Ectodermal cell (in vitro differentiated cells): ENCODE measurements around the gene HSPA9.

ENCODE experiments used
- H3K27ac ChIP-seq: 2 replicates; pipeline ENCODE4 v1.7.0; 2013; ENCODE audit warnings: mild to moderate bottlenecking, low read depth, low read length; ENCODE audit not compliant: insufficient read depth, poor library complexity, severe bottlenecking
- H3K27me3 ChIP-seq: 2 replicates; pipeline ENCODE4 v1.7.0; 2013; ENCODE audit warnings: mild to moderate bottlenecking, low read length; ENCODE audit not compliant: insufficient read depth, control insufficient read depth, poor library complexity, severe bottlenecking
- H3K36me3 ChIP-seq: one replicate; pipeline ENCODE4 v1.7.0; 2013; ENCODE audit warnings: low read length; ENCODE audit not compliant: control insufficient read depth, insufficient read depth
- H3K4me1 ChIP-seq: one replicate; pipeline ENCODE4 v1.7.0; 2013; ENCODE audit warnings: low read length; ENCODE audit not compliant: control insufficient read depth, insufficient read depth
- H3K4me3 ChIP-seq: 2 replicates; pipeline ENCODE4 v1.7.0; 2013; ENCODE audit warnings: low read depth, low read length, control low read depth; ENCODE audit not compliant: insufficient read depth
- H3K9me3 ChIP-seq: 2 replicates; pipeline ENCODE4 v1.7.0; 2013; ENCODE audit warnings: mild to moderate bottlenecking, low read length, moderate library complexity; ENCODE audit not compliant: control insufficient read depth
- WGBS, 2 experiments: methylation state at CpG; one replicate each; pipeline ENCODE4 v1.1.7; 2013; ENCODE audit warnings: missing lambda C conversion rate in 2 of 2; 5-methylcytosine and 5-hydroxymethylcytosine counted together

The HSPA9 gene

DNA sequence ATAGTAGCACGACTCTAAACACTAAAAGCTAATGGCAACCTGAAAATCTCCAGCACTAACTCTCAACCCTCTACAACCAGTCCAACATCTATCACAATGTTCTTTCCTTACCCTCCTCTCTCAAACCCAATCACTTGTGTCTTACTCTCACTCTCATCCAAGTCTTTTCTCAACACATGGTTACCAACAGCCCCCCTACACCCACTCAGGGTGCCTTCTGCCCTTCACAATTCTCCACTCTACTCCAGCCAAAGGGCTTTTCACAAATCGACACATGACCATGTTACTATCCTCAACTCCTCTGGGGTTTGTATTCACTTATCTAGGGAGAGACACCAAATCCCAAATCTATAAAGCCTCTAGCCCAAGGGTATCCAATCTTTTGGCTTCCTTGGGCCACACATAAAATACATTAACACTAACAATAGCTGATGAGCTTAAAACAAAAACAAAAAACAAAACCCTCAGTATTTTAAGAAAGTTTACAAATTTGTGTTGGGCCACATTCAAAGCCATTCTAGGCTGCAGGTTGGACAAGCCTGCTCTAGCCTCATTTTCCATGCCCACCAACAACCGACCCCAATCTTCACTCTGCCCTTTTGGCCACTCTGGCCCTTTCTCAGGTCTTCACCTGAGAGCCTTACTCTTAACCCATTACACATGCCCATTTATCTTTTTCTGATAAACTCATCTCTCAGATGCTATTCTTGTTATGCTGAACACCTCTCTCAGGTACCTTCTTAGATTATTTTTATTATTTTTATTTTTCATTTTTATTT lies 11.7 kb downstream of the HSPA9 start:
- no peak overlapping the region for H3K4me3 ChIP-seq
- no peaks in the 10 kb centered on the region for H3K9me3 ChIP-seq
- no peak overlapping the region for H3K27ac ChIP-seq
- WGBS, 2 experiments, result 95 to 97% methylated on average over 3 of the region's 3 CpGs
- H3K27me3 ChIP-seq, result no peaks in the 10 kb centered on the region
- H3K4me1 ChIP-seq, result no peaks in the 10 kb centered on the region
- H3K36me3 ChIP-seq, result peaks cover 69% of the 10 kb centered on the region

DNA sequence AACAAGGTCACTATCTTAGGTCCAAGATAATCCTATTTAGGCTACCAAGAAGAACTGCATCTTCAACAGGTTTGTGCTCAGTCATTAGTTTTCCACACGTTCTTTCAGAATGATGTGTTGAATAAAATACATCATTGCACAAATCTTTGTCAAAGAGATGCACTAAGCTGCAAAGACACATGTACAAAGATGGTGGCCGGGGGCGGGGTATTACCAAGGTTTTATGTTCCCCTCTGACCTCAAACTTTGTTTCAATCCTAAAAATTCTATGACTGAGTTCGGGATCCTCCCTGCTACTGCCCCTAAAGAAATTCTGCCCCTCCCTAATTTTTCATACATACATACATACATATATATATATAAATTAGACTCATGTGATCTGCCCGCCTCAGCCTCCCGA lies 14.2 kb downstream of the HSPA9 start:
- Histone ChIP-seq H3K9me3 (no peaks in the 10 kb centered on the region), H3K4me1 (no peaks in the 10 kb centered on the region), H3K27ac (no peak overlapping the region), H3K4me3 (no peak overlapping the region), H3K36me3 (peaks cover 68% of the 10 kb centered on the region), H3K27me3 (no peaks in the 10 kb centered on the region)
- WGBS, 2 experiments, result 93 to 97% methylated on average over 6 of the region's 6 CpGs

DNA sequence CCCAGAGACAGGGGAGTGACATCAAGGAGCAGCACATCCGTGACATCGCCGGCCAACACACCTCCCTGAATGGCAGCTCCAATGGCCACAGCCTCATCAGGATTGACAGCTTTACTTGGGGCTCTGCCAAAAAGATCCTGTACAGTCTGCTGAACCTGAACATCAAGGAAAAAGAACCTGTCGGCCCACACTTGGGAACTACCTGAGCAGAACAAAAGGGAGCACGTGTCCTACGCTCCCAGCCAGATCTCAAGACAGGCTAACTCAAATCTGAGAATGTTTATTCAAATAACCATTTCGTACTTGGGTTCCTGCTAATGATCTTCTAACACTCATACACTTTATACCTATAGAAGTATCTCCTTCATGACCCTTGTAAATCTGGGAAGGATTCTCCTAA lies 15.3 kb downstream of the HSPA9 start:
- WGBS, 2 experiments, result 92 to 95% methylated on average over 7 of the region's 7 CpGs
- no peak overlapping the region for H3K27ac ChIP-seq

DNA sequence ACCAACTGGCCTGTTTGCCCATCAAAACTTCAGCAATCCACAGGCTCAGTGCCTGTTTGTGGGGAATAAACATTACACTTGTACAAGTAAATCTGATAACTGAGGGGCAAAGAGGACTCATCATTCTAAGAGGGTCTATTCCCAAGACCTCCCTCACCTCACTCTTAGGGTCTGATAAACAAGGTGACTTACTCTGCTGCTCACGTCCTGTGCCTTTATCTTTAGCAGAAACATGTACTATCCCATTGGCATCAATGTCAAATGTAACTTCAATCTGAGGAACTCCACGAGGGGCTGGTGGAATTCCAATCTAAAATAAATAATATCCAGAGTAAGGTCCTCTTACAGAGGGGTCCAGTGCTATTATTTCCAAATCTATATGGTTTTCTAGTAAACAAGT lies 17.5 kb downstream of the HSPA9 start:
- peaks cover 60% of the 10 kb centered on the region for H3K36me3 ChIP-seq
- no peaks in the 10 kb centered on the region for H3K4me1 ChIP-seq
- no peak overlapping the region for H3K4me3 ChIP-seq
- no peaks in the 10 kb centered on the region for H3K27me3 ChIP-seq
- H3K27ac ChIP-seq, result no peak overlapping the region
- 88 to 93% methylated on average over 1 to 2 of the region's 2 CpGs for WGBS, 2 experiments
- no peaks in the 10 kb centered on the region for H3K9me3 ChIP-seq

More for the DNA sequence above, 15.3 kb downstream of the HSPA9 start:
- no peaks in the 10 kb centered on the region for H3K9me3 ChIP-seq
- H3K36me3 ChIP-seq, result peaks cover 64% of the 10 kb centered on the region
- H3K4me1 ChIP-seq, result no peaks in the 10 kb centered on the region
- H3K4me3 ChIP-seq, result no peak overlapping the region
- no peaks in the 10 kb centered on the region for H3K27me3 ChIP-seq

DNA sequence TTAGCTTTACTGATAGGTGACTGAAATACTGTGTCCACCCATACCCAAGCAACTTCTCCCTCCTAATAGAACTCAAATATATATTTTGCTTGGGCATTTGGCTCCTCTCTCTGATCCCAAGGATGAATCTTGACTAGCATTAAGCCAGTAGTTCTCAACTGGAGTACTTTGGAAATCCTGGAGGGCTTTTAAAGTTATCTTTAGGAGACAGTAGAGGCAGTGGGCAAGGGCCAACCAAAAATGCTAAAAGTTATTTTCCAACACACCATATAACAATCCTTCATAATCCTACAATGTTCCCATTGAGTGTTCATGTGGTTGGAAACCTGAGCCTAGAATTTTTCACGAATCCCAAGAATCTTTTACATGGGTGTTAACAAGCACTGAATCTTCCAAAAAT lies 21.1 kb downstream of the HSPA9 start:
- Histone ChIP-seq H3K4me3 (no peak overlapping the region), H3K36me3 (peaks cover 39% of the 10 kb centered on the region), H3K27me3 (no peaks in the 10 kb centered on the region), H3K9me3 (no peaks in the 10 kb centered on the region), H3K27ac (peak overlapping the region; percentile 20), H3K4me1 (no peaks in the 10 kb centered on the region)
- WGBS, 2 experiments, result 92 to 100% methylated on average over 1 of the region's 1 CpG

DNA sequence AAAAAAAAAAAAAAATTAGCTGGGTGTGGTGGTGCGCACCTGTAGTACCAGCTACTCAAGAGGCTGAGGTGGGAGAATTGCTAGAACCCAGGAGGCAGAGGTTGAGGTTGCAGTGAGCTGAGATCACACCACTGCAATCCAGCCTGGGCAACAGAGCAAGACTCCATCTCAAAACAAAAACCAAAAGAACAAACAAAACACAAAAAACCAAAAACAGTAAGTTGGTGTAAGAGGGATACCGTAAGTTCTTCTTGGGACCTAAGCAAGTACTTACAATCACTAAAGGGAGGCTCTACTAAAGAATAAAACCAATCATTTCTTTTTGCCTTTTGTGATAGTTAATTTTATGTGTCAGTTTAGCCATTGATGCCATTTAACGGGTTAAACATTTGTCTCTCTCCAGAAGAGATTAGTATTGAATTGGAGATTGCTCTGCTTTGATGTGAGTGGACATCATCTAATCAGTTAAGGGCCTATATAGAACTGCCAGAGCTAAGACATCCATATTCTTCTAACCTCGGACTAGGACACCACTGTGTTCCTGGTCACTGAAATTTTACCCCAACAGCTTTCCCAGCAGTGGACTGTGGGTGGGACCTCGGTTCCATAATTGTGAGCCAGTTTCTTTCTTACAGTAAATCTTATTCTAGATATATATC lies 21.6 kb downstream of the HSPA9 start:
- Histone ChIP-seq H3K36me3 (peaks cover 33% of the 10 kb centered on the region), H3K27ac (no peak overlapping the region), H3K4me1 (no peaks in the 10 kb centered on the region), H3K4me3 (no peak overlapping the region), H3K9me3 (no peaks in the 10 kb centered on the region), H3K27me3 (no peaks in the 10 kb centered on the region)
- WGBS, 2 experiments, result 91 to 92% methylated on average over 3 to 5 of the region's 5 CpGs

DNA sequence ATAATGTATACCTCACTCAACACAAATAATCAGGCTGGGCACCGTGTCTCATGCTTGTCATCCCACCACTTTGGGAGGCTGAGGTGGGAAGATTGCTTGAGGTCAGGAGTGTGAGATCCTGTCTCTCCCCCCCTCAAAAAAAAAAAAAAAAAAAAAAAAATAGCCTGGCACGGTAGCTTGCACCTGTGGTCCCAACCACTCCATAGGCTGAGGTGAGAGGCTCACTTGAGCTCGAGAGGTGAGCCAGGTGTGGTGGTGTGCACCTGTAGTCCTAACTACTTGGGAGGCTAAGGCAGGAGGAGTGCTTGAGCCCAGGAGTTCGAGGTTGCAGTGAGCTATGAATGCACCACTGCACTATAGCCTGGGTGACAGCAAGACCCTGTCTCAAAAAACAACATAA lies 22.5 kb downstream of the HSPA9 start:
- Histone ChIP-seq H3K27me3 (no peaks in the 10 kb centered on the region), H3K36me3 (peaks cover 24% of the 10 kb centered on the region), H3K4me3 (no peak overlapping the region), H3K27ac (no peak overlapping the region), H3K9me3 (no peaks in the 10 kb centered on the region), H3K4me1 (no peaks in the 10 kb centered on the region)
- WGBS, 2 experiments, result 91 to 94% methylated on average over 3 of the region's 4 CpGs

DNA sequence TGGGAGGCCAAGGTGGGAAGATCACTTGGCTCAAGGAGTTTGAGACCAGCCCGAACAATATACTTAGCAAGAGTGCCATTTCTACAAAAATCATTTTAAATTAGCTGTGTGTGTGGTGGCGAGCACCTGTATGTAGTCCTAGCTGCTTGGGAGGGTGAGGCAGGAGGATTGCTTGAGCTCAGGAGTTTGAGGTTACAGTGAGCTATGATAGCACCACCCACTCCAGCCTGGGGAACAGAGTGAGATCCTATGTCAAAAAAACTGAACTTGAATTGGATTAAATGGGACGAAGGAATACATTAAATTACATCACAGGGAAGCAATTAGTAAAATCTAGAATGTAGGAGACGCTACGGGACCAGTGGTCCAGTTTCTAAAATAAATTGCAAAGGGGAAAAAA lies 25.8 kb downstream of the HSPA9 start:
- H3K27ac ChIP-seq, result no peak overlapping the region
- H3K4me3 ChIP-seq, result no peak overlapping the region
- no peaks in the 10 kb centered on the region for H3K9me3 ChIP-seq
- H3K4me1 ChIP-seq, result peaks cover 5% of the 10 kb centered on the region
- 98 to 99% methylated on average over 5 of the region's 5 CpGs for WGBS, 2 experiments
- peaks cover 3% of the 10 kb centered on the region for H3K36me3 ChIP-seq
- H3K27me3 ChIP-seq, result no peaks in the 10 kb centered on the region

DNA sequence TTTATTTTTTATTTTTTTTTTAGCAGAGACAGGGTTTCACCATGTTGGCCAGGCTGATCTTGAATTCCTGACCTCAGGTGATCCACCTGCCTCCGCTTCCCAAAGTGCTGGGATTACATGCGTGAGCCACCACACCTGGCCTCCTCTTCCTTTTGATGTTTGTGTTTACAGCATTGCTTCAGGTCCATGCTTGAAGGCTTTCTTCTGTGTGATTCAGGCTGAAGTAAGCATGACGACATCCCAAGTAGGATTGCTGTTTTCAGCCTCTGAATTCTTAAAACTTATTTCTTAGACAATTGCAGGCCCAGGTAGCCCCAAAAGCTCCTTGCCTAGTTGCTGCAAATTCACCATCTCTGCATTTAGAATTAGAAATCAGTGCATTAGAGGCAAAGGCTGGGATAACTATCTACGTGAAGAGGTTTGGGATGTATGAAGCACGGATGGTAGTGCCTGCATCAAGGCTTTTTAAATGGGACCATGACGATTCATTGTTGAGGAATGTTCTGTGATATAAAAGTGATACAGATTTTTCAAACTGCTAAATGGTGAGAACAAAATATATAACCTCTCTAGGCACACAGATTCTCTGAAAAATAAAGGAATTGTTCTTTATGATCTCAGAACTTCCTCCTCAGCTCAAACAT lies 29.2 kb downstream of the HSPA9 start:
- no peak overlapping the region for H3K4me3 ChIP-seq
- H3K36me3 ChIP-seq, result no peaks in the 10 kb centered on the region
- no peak overlapping the region for H3K27ac ChIP-seq
- H3K4me1 ChIP-seq, result peaks cover 14% of the 10 kb centered on the region
- WGBS, 2 experiments, result 87 to 96% methylated on average over 6 of the region's 6 CpGs
- no peaks in the 10 kb centered on the region for H3K27me3 ChIP-seq
- H3K9me3 ChIP-seq, result no peaks in the 10 kb centered on the region
